HG02623 (cell line): Measurements from ENCODE around the gene SSH3.
"Not testable (repeated sequence)": the region's sequence is repeated elsewhere in the genome, so short reads cannot be mapped to it uniquely, and the experiment has no call there.

ENCODE experiments used
- ATAC-seq: cut with Tn5 transposase; IDR thresholded peaks from one replicate; pipeline ENCODE4 v1.9.1; 2021; ENCODE audit warnings: moderate library complexity; ENCODE audit not compliant: unreplicated experiment

The SSH3 gene

GRCh38 chr11:67310246-67311050 lies 7.1 kb downstream of the SSH3 start:
- ATAC-seq: no peak

- no peak for ATAC-seq
Observed at GRCh38 chr11:67311051-67311555, 7.8 kb downstream of the SSH3 start.

GRCh38 chr11:67311556-67312082 lies 8.3 kb downstream of the SSH3 start:
- ATAC-seq: no peak

GRCh38 chr11:67312187-67313021 lies 9.1 kb downstream of the SSH3 start:
- no peak for ATAC-seq

- no peak for ATAC-seq
Observed at GRCh38 chr11:67313125-67313890, 10.0 kb downstream of the SSH3 start.

- no peak for ATAC-seq
Observed at GRCh38 chr11:67314218-67314617, 10.9 kb downstream of the SSH3 start.

GRCh38 chr11:67315325-67315909 lies 12.1 kb downstream of the SSH3 start:
- ATAC-seq: no peak

GRCh38 chr11:67316882-67317204 lies 13.5 kb downstream of the SSH3 start:
- ATAC-seq: no peak

GRCh38 chr11:67317205-67317887 lies 14.0 kb downstream of the SSH3 start:
- ATAC-seq: peak; percentile 77

GRCh38 chr11:67317888-67318555 lies 14.7 kb downstream of the SSH3 start:
- ATAC-seq: peak; percentile 4

- not testable (repeated sequence) for ATAC-seq
Observed at GRCh38 chr11:67318876-67319275, 15.5 kb downstream of the SSH3 start.

- ATAC-seq: no peak
Observed at GRCh38 chr11:67320011-67320410, 16.7 kb downstream of the SSH3 start.

GRCh38 chr11:67320691-67321090 lies 17.4 kb downstream of the SSH3 start:
- no peak for ATAC-seq

GRCh38 chr11:67321313-67321871 lies 18.1 kb downstream of the SSH3 start:
- ATAC-seq: no peak

GRCh38 chr11:67322049-67322448 lies 18.7 kb downstream of the SSH3 start:
- ATAC-seq: no peak

GRCh38 chr11:67323526-67323925 lies 20.2 kb downstream of the SSH3 start:
- ATAC-seq: no peak

- ATAC-seq: no peak
Observed at GRCh38 chr11:67332081-67332691, 28.9 kb downstream of the SSH3 start.

GRCh38 chr11:67337257-67337656 lies 33.9 kb downstream of the SSH3 start:
- ATAC-seq: no peak

- ATAC-seq: no peak
Observed at GRCh38 chr11:67344264-67344663, 40.9 kb downstream of the SSH3 start.
